OCI-LY1 (cell line): ENCODE results near the gene FAM24A.

Source experiments
- H2AFZ ChIP-seq: fragments of 200-600 bp; sonication (generic), shearing (Covaris generic); 2 replicates; pipeline ENCODE4 v1.6.0; 2014; ENCODE audit warnings: antibody characterized with exemption, mild to moderate bottlenecking, low read length
- H3F3A ChIP-seq: fragments of 200-600 bp; sonication (generic), shearing (Covaris generic); 2 replicates; pipeline ENCODE4 v1.6.0; 2014; ENCODE audit warnings: mild to moderate bottlenecking, antibody characterized with exemption, low read length, moderate library complexity; ENCODE audit not compliant: insufficient read depth
- H3K27ac ChIP-seq: fragments of 200-600 bp; sonication (generic); 2 replicates; pipeline ENCODE4 v1.5.1; 2014; ENCODE audit warnings: low read length, mixed run types, mild to moderate bottlenecking, low read depth; ENCODE audit not compliant: poor library complexity, severe bottlenecking
- H3K27me3 ChIP-seq: fragments of 200-600 bp; sonication (generic); 2 replicates; pipeline ENCODE4 v1.6.0; 2014; ENCODE audit warnings: antibody characterized with exemption, mild to moderate bottlenecking, low read length, moderate library complexity; ENCODE audit not compliant: insufficient read depth
- H3K36me3 ChIP-seq: fragments of 200-600 bp; sonication (generic); 2 replicates; pipeline ENCODE4 v1.6.1; 2014; ENCODE audit warnings: mild to moderate bottlenecking, antibody characterized with exemption, low read length, moderate library complexity, mixed read lengths; ENCODE audit not compliant: insufficient read depth
- H3K4me1 ChIP-seq: fragments of 200-600 bp; sonication (generic); 2 replicates; pipeline ENCODE4 v1.5.1; 2014; ENCODE audit warnings: mild to moderate bottlenecking, low read length, moderate library complexity; ENCODE audit not compliant: insufficient read depth, severe bottlenecking
- H3K4me2 ChIP-seq: fragments of 200-600 bp; sonication (generic), shearing (Covaris generic); 2 replicates; pipeline ENCODE4 v1.6.1; 2014; ENCODE audit warnings: low read length
- H3K4me3 ChIP-seq: fragments of 200-600 bp; sonication (generic); 2 replicates; pipeline ENCODE4 v1.5.1; 2014; ENCODE audit warnings: low read length, low read depth, mild to moderate bottlenecking, mixed read lengths; ENCODE audit not compliant: poor library complexity, severe bottlenecking
- H3K79me2 ChIP-seq: fragments of 200-600 bp; shearing (Covaris generic); 2 replicates; pipeline ENCODE4 v1.6.1; 2016; ENCODE audit warnings: mixed run types, low read length, mixed read lengths; ENCODE audit not compliant: insufficient read depth
- H3K9ac ChIP-seq: fragments of 200-600 bp; sonication (generic), shearing (Covaris generic); 2 replicates; pipeline ENCODE4 v1.6.1; 2014; ENCODE audit warnings: mild to moderate bottlenecking, low read length, mixed read lengths
- H3K9me2 ChIP-seq: fragments of 200-600 bp; sonication (generic), shearing (Covaris generic); 2 replicates; pipeline ENCODE4 v1.6.1; 2014; ENCODE audit warnings: low read depth, mild to moderate bottlenecking, low read length, mixed read lengths
- H3K9me3 ChIP-seq: fragments of 200-600 bp; shearing (Covaris generic); 2 replicates; pipeline ENCODE4 v1.6.1; 2014; ENCODE audit warnings: low read length, mixed read lengths
- H4K20me1 ChIP-seq: fragments of 200-600 bp; sonication (generic), shearing (Covaris generic); 2 replicates; pipeline ENCODE4 v1.6.0; 2016; ENCODE audit warnings: mild to moderate bottlenecking, low read length; ENCODE audit not compliant: insufficient read depth
- EZH2 ChIP-seq: fragments of 200-600 bp; sonication (generic), shearing (Covaris generic); IDR thresholded peaks from 2 replicates; pipeline ENCODE4 v1.8.0; 2017; ENCODE audit warnings: borderline replicate concordance, mixed run types, mild to moderate bottlenecking, antibody characterized with exemption, low read length, moderate library complexity, mixed read lengths
- TF ChIP-seq, protein P1 (sequence below): fragments of 200-600 bp; sonication (generic), shearing (Covaris generic); IDR thresholded peaks from 2 replicates; pipeline ENCODE4 v1.5.1; 2017; ENCODE audit warnings: mild to moderate bottlenecking, antibody characterized with exemption, low read length, moderate library complexity, mixed read lengths

Gene FAM24A

GRCh38 chr10:122915700-122916099, 5.3 kb downstream of the FAM24A start:
- H3K9me3 ChIP-seq: no peaks in the 10 kb centered on the region
- H2AFZ ChIP-seq: no peak overlapping the region
- no peaks in the 10 kb centered on the region for H4K20me1 ChIP-seq
- no peaks in the 10 kb centered on the region for H3K36me3 ChIP-seq
- H3K4me3 ChIP-seq: no peak overlapping the region
- no peak overlapping the region for H3K4me2 ChIP-seq
- no peaks in the 10 kb centered on the region for H3K79me2 ChIP-seq
- no peak for TF ChIP-seq EZH2
- TF ChIP-seq, protein P1, sequence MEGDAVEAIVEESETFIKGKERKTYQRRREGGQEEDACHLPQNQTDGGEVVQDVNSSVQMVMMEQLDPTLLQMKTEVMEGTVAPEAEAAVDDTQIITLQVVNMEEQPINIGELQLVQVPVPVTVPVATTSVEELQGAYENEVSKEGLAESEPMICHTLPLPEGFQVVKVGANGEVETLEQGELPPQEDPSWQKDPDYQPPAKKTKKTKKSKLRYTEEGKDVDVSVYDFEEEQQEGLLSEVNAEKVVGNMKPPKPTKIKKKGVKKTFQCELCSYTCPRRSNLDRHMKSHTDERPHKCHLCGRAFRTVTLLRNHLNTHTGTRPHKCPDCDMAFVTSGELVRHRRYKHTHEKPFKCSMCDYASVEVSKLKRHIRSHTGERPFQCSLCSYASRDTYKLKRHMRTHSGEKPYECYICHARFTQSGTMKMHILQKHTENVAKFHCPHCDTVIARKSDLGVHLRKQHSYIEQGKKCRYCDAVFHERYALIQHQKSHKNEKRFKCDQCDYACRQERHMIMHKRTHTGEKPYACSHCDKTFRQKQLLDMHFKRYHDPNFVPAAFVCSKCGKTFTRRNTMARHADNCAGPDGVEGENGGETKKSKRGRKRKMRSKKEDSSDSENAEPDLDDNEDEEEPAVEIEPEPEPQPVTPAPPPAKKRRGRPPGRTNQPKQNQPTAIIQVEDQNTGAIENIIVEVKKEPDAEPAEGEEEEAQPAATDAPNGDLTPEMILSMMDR: no peak
- no peaks in the 10 kb centered on the region for H3K27me3 ChIP-seq
- no peak overlapping the region for H3K9ac ChIP-seq
- H3K27ac ChIP-seq: no peak overlapping the region
- no peaks in the 10 kb centered on the region for H3F3A ChIP-seq
- H3K9me2 ChIP-seq: no peaks in the 10 kb centered on the region
- H3K4me1 ChIP-seq: no peaks in the 10 kb centered on the region

GRCh38 chr10:122930140-122930539, 19.7 kb downstream of the FAM24A start:
- no peaks in the 10 kb centered on the region for H3K9me2 ChIP-seq
- no peak overlapping the region for H3K4me3 ChIP-seq
- H3F3A ChIP-seq: no peaks in the 10 kb centered on the region
- H3K27ac ChIP-seq: no peak overlapping the region
- no peaks in the 10 kb centered on the region for H3K27me3 ChIP-seq
- H3K4me2 ChIP-seq: no peak overlapping the region
- no peak overlapping the region for H3K9ac ChIP-seq
- H3K79me2 ChIP-seq: no peaks in the 10 kb centered on the region
- no peak overlapping the region for H2AFZ ChIP-seq
- no peaks in the 10 kb centered on the region for H3K9me3 ChIP-seq
- H3K4me1 ChIP-seq: no peaks in the 10 kb centered on the region
- no peaks in the 10 kb centered on the region for H3K36me3 ChIP-seq
- H4K20me1 ChIP-seq: no peaks in the 10 kb centered on the region
- TF ChIP-seq, protein P1: no peak
- no peak for TF ChIP-seq EZH2

DNA sequence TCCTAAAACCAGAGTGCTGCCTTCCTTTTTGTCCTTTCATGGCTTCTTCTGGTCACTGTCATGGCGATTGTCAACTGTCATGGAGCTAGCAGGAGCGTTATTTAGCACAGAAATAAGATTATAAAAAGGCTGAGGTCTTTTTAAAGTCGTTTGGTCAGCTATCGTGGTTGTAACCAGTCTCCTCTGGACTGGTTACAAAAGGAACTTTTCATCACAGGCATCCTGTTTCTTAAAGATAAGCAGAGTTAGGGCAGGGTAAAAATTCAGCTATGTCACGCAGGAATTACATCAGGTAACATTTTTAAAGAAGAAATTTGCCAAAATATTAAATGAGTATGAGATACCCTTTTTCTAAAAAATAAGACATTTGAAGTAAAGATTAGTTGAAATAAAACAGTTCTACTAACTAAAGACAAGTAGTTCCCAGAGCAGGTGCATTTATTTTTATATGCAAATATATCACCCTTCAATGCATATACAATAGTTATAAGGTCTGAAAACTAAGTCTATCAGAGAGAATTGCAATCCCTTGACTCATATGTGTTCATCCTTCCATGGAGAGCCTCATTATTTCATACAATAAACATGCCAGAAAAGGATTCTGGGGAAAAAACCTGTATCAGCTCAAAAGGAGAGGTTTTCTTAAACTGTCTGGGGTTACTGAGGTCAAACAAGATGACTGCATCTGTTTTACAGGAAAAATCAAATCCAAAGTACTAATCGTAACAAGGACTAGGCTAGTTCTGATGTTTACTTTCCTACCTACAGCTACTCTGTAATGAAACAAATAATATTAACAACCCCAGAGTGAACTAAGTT, 20.9 kb downstream of the FAM24A start:
- no peak overlapping the region for H3K4me2 ChIP-seq
- H3K4me1 ChIP-seq: no peaks in the 10 kb centered on the region
- no peaks in the 10 kb centered on the region for H3K9me2 ChIP-seq
- H3K9ac ChIP-seq: no peak overlapping the region
- TF ChIP-seq, protein P1: no peak
- TF ChIP-seq EZH2: no peak
- no peaks in the 10 kb centered on the region for H3K9me3 ChIP-seq
- H3K27ac ChIP-seq: no peak overlapping the region
- H2AFZ ChIP-seq: no peak overlapping the region
- peaks cover 5% of the 10 kb centered on the region for H3K36me3 ChIP-seq
- no peak overlapping the region for H3K4me3 ChIP-seq
- no peaks in the 10 kb centered on the region for H3K79me2 ChIP-seq
- H3F3A ChIP-seq: no peaks in the 10 kb centered on the region
- H4K20me1 ChIP-seq: no peaks in the 10 kb centered on the region
- H3K27me3 ChIP-seq: no peaks in the 10 kb centered on the region
